ENCODE data around the gene EYS. TPM values are rescaled to one million over a fixed set of nuclear protein-coding genes. Genes with fewer than 3 reads are reported as not detected.

The EYS gene
- total RNA-seq, 1 donor from 2014 or later: not detected

- no peak for DNase-seq
- Histone ChIP-seq H3K9me3 (no peaks in the 10 kb centered on the region), H3K4me1 (no peaks in the 10 kb centered on the region), H3K27me3 (ENCODE audit: low read depth) (no peaks in the 10 kb centered on the region), H3K27ac (no peak overlapping the region), H3K4me3 (no peak overlapping the region), H3K36me3 (no peaks in the 10 kb centered on the region)
- intact Hi-C loops (cut with DNase I): no loop called here
- ATAC-seq: no peak
- TF ChIP-seq CTCF (IDR thresholded peaks at IDR 0.05): no peak
These were observed 1475.1 kb downstream of the EYS start for GRCh38 chr6:64231928-64232327.

GRCh38 chr6:64230530-64230929 is 1476.5 kb downstream of the EYS start:
- intact Hi-C loops (cut with DNase I): no loop called here
- H3K9me3 ChIP-seq: no peaks in the 10 kb centered on the region
- no peaks in the 10 kb centered on the region for H3K4me1 ChIP-seq
- no peak for DNase-seq
- H3K27me3 ChIP-seq (ENCODE audit: low read depth): no peaks in the 10 kb centered on the region
- no peak overlapping the region for H3K4me3 ChIP-seq
- H3K27ac ChIP-seq: no peak overlapping the region
- ATAC-seq: no peak
- no peaks in the 10 kb centered on the region for H3K36me3 ChIP-seq
- TF ChIP-seq CTCF (IDR thresholded peaks at IDR 0.05): no peak

GRCh38 chr6:64227863-64228262 is 1479.2 kb downstream of the EYS start:
- H3K27me3 ChIP-seq (ENCODE audit: low read depth): no peaks in the 10 kb centered on the region
- H3K9me3 ChIP-seq: no peaks in the 10 kb centered on the region
- H3K4me1 ChIP-seq: no peaks in the 10 kb centered on the region
- no peaks in the 10 kb centered on the region for H3K36me3 ChIP-seq
- no peak overlapping the region for H3K27ac ChIP-seq
- ATAC-seq: no peak
- H3K4me3 ChIP-seq: no peak overlapping the region
- no peak for DNase-seq
- no peak for TF ChIP-seq CTCF (IDR thresholded peaks at IDR 0.05)
- intact Hi-C loops (cut with DNase I): no loop called here

GRCh38 chr6:64225503-64225902 is 1481.5 kb downstream of the EYS start:
- H3K4me3 ChIP-seq: no peak overlapping the region
- no peak for DNase-seq
- no peaks in the 10 kb centered on the region for H3K36me3 ChIP-seq
- H3K27me3 ChIP-seq (ENCODE audit: low read depth): no peaks in the 10 kb centered on the region
- H3K27ac ChIP-seq: no peak overlapping the region
- intact Hi-C loops (cut with DNase I): no loop called here
- no peak for ATAC-seq
- TF ChIP-seq CTCF (IDR thresholded peaks at IDR 0.05): no peak
- no peaks in the 10 kb centered on the region for H3K4me1 ChIP-seq
- H3K9me3 ChIP-seq: no peaks in the 10 kb centered on the region

GRCh38 chr6:64224819-64225218 is 1482.2 kb downstream of the EYS start:
- no peak for DNase-seq
- no peak overlapping the region for H3K4me3 ChIP-seq
- no peak overlapping the region for H3K27ac ChIP-seq
- H3K27me3 ChIP-seq (ENCODE audit: low read depth): no peaks in the 10 kb centered on the region
- ATAC-seq: no peak
- H3K4me1 ChIP-seq: no peaks in the 10 kb centered on the region
- H3K9me3 ChIP-seq: no peaks in the 10 kb centered on the region
- intact Hi-C loops (cut with DNase I): no loop called here
- H3K36me3 ChIP-seq: no peaks in the 10 kb centered on the region
- TF ChIP-seq CTCF (IDR thresholded peaks at IDR 0.05): no peak

GRCh38 chr6:64221776-64222175 is 1485.2 kb downstream of the EYS start:
- no peaks in the 10 kb centered on the region for H3K27me3 ChIP-seq (ENCODE audit: low read depth)
- H3K27ac ChIP-seq: no peak overlapping the region
- no peaks in the 10 kb centered on the region for H3K9me3 ChIP-seq
- ATAC-seq: no peak
- DNase-seq: no peak
- H3K4me3 ChIP-seq: no peak overlapping the region
- no peaks in the 10 kb centered on the region for H3K36me3 ChIP-seq
- intact Hi-C loops (cut with DNase I): no loop called here
- TF ChIP-seq CTCF (IDR thresholded peaks at IDR 0.05): no peak
- no peaks in the 10 kb centered on the region for H3K4me1 ChIP-seq
